ENCODE data around the gene PLA2G15. TPM values are rescaled to one million over a fixed set of nuclear protein-coding genes. Genes with fewer than 3 reads are reported as not detected.

PLA2G15 gene
- total RNA-seq, 1 experiment from 2014 or later: 10.2 TPM

DNA sequence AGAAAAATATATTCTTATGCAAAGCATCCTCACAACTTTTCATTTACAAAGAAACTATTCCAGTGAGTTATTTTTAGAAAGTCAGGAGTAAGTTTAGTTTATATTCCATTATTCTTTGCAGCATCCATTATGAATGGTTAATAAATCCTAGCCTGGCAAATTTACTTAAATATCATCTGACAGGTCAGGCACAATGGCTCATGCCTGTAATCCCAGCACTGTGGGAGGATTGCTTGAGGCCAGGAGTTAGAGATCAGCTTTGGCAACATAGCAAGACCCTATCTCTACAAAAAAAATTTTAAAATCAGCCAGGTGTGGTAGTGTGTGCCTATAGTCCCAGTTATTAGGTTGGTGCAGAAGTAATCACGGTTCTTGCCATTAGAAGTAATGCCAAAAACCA, 22.1 kb upstream of the PLA2G15 start (continued):
- TF ChIP-seq MLX (CRISPR knock-in tag; IDR thresholded peaks at IDR 0.05): no peak
- no peak for TF ChIP-seq MXD4 (CRISPR knock-in tag; IDR thresholded peaks at IDR 0.05; ENCODE audit: borderline replicate concordance)
- TF ChIP-seq PREB (CRISPR knock-in tag; IDR thresholded peaks at IDR 0.05; ENCODE audit: borderline replicate concordance): no peak
- TF ChIP-seq AR (CRISPR knock-in tag; IDR thresholded peaks at IDR 0.05): no peak
- no peak for TF ChIP-seq TEAD4 (CRISPR knock-in tag; IDR thresholded peaks at IDR 0.05)

- Mint-ChIP-seq H3K27me3 (ENCODE audit: low read depth) (no peaks in the 10 kb centered on the region), H3K4me1 (peaks cover 8% of the 10 kb centered on the region), H3K4me3 (no peak overlapping the region), H3K9me3 (no peaks in the 10 kb centered on the region), H3K36me3 (peaks cover 24% of the 10 kb centered on the region), H3K27ac (no peak overlapping the region)
- DNase-seq (ENCODE audit: low spot score): no peak
- CTCF ChIA-PET: interaction anchor here (0.6 to 1.9 kb wide), 2 partner anchors 132 to 484 kb away, joined by 3 to 16 read pairs; no protein-coding TSS in a partner anchor
- ATAC-seq: no peak
- TF ChIP-seq EMX1 (CRISPR knock-in tag; IDR thresholded peaks at IDR 0.05) (no peak), E2F4 (CRISPR knock-in tag; IDR thresholded peaks at IDR 0.05; ENCODE audit: borderline replicate concordance, low read depth) (no peak), NFATC4 (CRISPR knock-in tag; IDR thresholded peaks at IDR 0.05) (no peak), SMAD3 (CRISPR knock-in tag; IDR thresholded peaks at IDR 0.05; ENCODE audit: borderline replicate concordance) (no peak), ATF6 (CRISPR knock-in tag; IDR thresholded peaks at IDR 0.05) (no peak), PRRX2 (CRISPR knock-in tag; IDR thresholded peaks at IDR 0.05) (no peak)
- POLR2A ChIA-PET: no interaction called here
These were observed 19.1 kb upstream of the PLA2G15 start for GRCh38 chr16:68226116-68226515.

DNA sequence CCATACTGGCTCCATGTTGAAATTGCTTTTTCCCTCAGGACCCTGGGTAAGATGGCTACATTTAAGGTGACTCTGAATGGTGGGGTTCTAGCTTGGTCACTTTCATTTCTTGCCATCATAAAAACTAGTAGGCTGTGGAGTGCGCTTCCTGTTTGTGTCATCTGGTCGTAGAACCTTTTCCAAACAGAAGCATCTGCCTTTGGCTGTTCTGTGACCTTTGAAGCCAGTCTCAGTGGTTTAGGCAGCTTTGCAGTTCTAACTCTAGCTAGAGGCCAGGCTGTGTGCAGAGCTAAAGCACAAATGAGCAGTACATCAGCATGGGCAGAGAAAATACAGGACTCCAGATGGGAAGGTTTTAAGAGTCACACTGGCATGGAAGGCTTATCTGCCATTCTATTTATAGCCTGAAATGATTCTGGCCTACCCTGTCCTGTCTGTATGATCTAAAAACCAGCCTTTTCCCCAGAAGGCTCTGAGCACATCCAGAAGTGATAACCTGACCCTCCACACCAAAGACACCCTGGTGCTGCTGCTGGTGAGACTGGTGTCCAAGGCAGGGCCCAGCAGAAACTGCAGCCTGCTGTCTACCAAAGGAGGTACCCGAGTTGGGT, 17.9 kb upstream of the PLA2G15 start:
- Mint-ChIP-seq H3K36me3 (peaks cover 35% of the 10 kb centered on the region), H3K9me3 (no peaks in the 10 kb centered on the region), H3K4me1 (peaks cover 5% of the 10 kb centered on the region; the same call in 1 of the 2 replicates), H3K27me3 (ENCODE audit: low read depth) (no peaks in the 10 kb centered on the region), H3K27ac (no peak overlapping the region), H3K4me3 (no peak overlapping the region)
- TF ChIP-seq ATF1 (CRISPR knock-in tag; IDR thresholded peaks at IDR 0.05) (no peak), SMAD4 (CRISPR knock-in tag; IDR thresholded peaks at IDR 0.05) (no peak)
- TF ChIP-seq, protein P1, sequence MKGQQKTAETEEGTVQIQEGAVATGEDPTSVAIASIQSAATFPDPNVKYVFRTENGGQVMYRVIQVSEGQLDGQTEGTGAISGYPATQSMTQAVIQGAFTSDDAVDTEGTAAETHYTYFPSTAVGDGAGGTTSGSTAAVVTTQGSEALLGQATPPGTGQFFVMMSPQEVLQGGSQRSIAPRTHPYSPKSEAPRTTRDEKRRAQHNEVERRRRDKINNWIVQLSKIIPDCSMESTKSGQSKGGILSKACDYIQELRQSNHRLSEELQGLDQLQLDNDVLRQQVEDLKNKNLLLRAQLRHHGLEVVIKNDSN (CRISPR knock-in tag; IDR thresholded peaks at IDR 0.05): no peak
- ATAC-seq (no peak), DNase-seq (ENCODE audit: low spot score) (no peak)
- POLR2A ChIA-PET: interaction anchor here (1.3 kb wide), 1 partner anchor 10 kb away, joined by 3 read pairs; no protein-coding TSS in a partner anchor
- CTCF ChIA-PET: interaction anchor here (1.4 to 1.9 kb wide), 2 partner anchors 9 to 134 kb away, joined by 4 to 16 read pairs; no protein-coding TSS in a partner anchor

Measured in WTC11 (cell line).